Kidney epithelial cell (primary cell): Measurements from ENCODE around the gene HOXB1. TPM values are rescaled to one million over a fixed set of nuclear protein-coding genes. Genes with fewer than 3 reads are reported as not detected.

Experiments used
- DNase-seq: peaks from one replicate; pipeline ENCODE4 v3.0.0-alpha.2; 2010; ENCODE audit warnings: low read depth
- H3K27me3 ChIP-seq: 2 replicates; pipeline ENCODE4 v1.6.0; 2011; ENCODE audit warnings: low read length; ENCODE audit not compliant: control insufficient read depth, insufficient read depth
- H3K36me3 ChIP-seq: 2 replicates; pipeline ENCODE4 v1.5.1; 2011; ENCODE audit warnings: low read length; ENCODE audit not compliant: control insufficient read depth, insufficient read depth
- H3K4me3 ChIP-seq: 2 replicates; pipeline ENCODE4 v1.5.1; 2011; ENCODE audit warnings: low read depth, mild to moderate bottlenecking, control low read depth, low read length
- CTCF ChIP-seq: IDR thresholded peaks from 2 replicates; pipeline ENCODE4 v1.5.1; 2011; ENCODE audit warnings: mild to moderate bottlenecking, moderate library complexity, low read length, control low read depth, inconsistent platforms; ENCODE audit not compliant: insufficient read depth, poor library complexity, severe bottlenecking
- total RNA-seq: library from RNA; depleted of rRNA; stranded (reverse); fragments of >200 nt; gene quantifications from 2 replicates; pipeline ENCODE4 v1.2.3, GENCODE V29; 2015

HOXB1 gene
- total RNA-seq, 1 donor from 2014 or later = not detected

DNA sequence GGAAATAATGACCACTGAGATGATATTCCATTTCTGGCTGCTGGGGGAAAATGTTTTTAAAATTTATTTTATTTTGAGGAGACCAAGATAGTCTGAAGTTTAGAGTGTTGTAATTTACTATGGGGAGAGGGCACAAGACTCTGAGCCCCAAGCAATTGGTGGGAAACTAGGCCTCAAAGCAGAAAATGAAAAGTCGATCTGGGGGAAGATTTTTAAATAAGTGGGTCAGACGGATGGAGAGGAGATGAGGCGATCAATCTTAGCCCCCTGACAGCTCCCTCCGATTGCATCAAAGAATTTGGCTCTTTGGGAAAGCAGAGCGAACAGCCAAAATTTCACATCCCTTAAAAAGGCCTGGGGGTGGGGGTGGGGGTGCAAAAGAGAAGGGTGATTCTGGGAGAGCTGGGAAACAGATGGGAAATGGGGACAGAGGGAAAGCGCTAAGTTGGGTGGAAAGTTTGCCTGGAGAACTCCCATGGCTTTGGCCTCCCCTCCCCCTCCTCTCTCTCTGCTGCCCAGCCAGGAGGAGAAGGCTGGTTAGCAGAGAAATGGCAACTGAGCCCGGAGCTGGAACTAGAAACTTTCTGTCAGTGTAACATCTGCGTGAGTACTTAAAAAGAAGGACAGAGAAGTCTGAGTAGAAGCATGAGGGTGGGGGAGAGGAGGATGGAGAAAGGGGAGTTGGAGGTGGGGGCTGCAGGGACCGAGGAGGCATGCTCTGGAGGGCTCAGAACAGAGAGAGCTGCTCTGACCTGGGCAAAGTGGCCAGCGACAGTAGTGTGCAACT, 15.5 kb upstream of the HOXB1 start:
- DNase-seq = no peak
- H3K36me3 ChIP-seq = peaks cover 7% of the 10 kb centered on the region
- H3K27me3 ChIP-seq = no peaks in the 10 kb centered on the region
- peak overlapping the region; percentile 9 for H3K4me3 ChIP-seq
- TF ChIP-seq CTCF = no peak

DNA sequence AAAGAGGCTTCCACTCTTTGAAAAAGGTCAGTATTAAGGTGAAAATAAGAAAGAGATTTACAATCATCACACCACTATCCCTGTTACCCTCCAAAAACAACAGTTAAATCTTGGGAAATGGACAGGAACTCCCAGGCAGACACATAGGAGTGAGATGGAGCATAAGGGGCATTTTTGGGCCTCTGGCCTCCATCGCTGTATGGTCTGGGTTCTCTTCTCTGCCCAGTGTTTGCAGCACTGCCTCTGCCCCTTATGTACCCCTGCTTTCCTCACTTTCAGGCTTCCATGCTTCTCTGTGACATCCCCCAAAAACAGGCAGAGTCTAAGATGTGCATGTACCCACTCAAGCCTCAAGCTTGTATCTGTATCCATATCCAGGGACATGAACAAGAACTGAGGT, 14.7 kb upstream of the HOXB1 start:
- Histone ChIP-seq H3K36me3 (peaks cover 6% of the 10 kb centered on the region), H3K4me3 (peak overlapping the region; percentile 87), H3K27me3 (no peaks in the 10 kb centered on the region)
- TF ChIP-seq CTCF = no peak
- DNase-seq = no peak

DNA sequence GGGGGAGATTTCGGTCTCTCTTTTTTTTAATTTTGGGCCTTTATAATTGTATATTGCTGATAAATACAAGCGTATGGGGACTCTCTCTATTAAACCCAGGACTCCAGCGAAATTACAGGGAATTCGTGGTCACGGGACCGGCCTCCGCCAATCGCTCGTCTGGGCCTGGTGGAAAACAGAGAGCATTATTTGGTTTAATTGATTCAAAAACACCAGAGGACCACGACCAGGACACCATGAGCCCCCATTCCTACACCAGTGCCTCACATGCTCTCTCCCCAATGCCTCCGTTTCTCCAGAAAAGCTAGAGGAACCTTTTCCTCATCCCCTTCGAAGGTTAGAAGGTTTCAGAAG, 14.2 kb upstream of the HOXB1 start, which contains the start of gene HOXB2:
HOXB2 (minus strand) TSS at position 88 of the 354 bp plus-strand sequence. CDS start 198 bp downstream, outside the sequence.
- DNase-seq = no peak
- no peaks in the 10 kb centered on the region for H3K27me3 ChIP-seq
- H3K4me3 ChIP-seq = peak within 1 kb of the TSS; percentile 87

GRCh38 chr17:48544349-48545021, 13.7 kb upstream of the HOXB1 start:
- no peak for TF ChIP-seq CTCF
- DNase-seq = no peak

More for the DNA sequence above, 14.2 kb upstream of the HOXB1 start, which contains the start of gene HOXB2:
- TF ChIP-seq CTCF = no peak
- H3K36me3 ChIP-seq = peaks cover 5% of the 10 kb centered on the region

GRCh38 chr17:48543854-48544348, 13.1 kb upstream of the HOXB1 start:
- Histone ChIP-seq H3K36me3 (peaks cover 5% of the 10 kb centered on the region), H3K4me3 (peak overlapping the region; percentile 87), H3K27me3 (no peaks in the 10 kb centered on the region)
- no peak for TF ChIP-seq CTCF
- no peak for DNase-seq

More at GRCh38 chr17:48544349-48545021, 13.7 kb upstream of the HOXB1 start:
- Histone ChIP-seq H3K36me3 (peaks cover 5% of the 10 kb centered on the region), H3K4me3 (peak overlapping the region; percentile 87), H3K27me3 (no peaks in the 10 kb centered on the region)
